IPS-15b (cell line): Measurements from ENCODE around the gene ATF2.

Experiments used
- H3K27me3 ChIP-seq: one replicate; pipeline ENCODE4 v1.6.1; 2013; ENCODE audit warnings: low read length; ENCODE audit not compliant: control insufficient read depth, insufficient read depth
- H3K36me3 ChIP-seq: one replicate; pipeline ENCODE4 v1.6.1; 2013; ENCODE audit warnings: low read length; ENCODE audit not compliant: control insufficient read depth, insufficient read depth
- H3K4me1 ChIP-seq: one replicate; pipeline ENCODE4 v1.6.1; 2013; ENCODE audit warnings: mild to moderate bottlenecking, low read length; ENCODE audit not compliant: control insufficient read depth, insufficient read depth
- H3K4me3 ChIP-seq: one replicate; pipeline ENCODE4 v1.5.1; 2013; ENCODE audit warnings: low read depth, low read length
- H3K9ac ChIP-seq: one replicate; pipeline ENCODE4 v1.6.1; 2013; ENCODE audit warnings: low read depth, mild to moderate bottlenecking, low read length
- H3K9me3 ChIP-seq: one replicate; pipeline ENCODE4 v1.6.1; 2013; ENCODE audit warnings: mild to moderate bottlenecking, low read length; ENCODE audit not compliant: control insufficient read depth, insufficient read depth

Gene ATF2

DNA sequence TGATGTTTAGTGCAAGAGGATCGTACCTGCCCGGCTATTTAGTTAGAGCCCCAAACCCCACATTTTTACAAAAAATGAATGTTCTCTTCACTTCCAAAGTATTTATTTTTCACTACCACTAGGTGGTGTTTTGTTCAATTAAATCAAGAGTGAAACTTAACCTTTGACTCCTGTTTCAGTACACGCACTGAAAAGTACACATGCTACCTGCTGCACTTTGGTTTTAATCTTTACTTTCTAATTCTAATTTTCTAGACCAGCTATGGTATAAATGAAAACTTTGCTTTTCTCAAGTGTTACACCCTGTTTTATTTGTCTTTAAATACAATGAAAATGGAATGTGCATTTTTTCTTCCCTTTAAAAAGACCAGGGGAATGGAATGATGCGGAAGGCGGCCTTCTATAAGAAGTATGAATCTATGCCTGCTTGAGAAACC is 131.4 kb downstream of the ATF2 start:
- H3K36me3 ChIP-seq: no peaks in the 10 kb centered on the region
- no peak overlapping the region for H3K9ac ChIP-seq
- no peaks in the 10 kb centered on the region for H3K27me3 ChIP-seq
- H3K9me3 ChIP-seq: no peaks in the 10 kb centered on the region
- no peak overlapping the region for H3K4me3 ChIP-seq
- no peaks in the 10 kb centered on the region for H3K4me1 ChIP-seq

DNA sequence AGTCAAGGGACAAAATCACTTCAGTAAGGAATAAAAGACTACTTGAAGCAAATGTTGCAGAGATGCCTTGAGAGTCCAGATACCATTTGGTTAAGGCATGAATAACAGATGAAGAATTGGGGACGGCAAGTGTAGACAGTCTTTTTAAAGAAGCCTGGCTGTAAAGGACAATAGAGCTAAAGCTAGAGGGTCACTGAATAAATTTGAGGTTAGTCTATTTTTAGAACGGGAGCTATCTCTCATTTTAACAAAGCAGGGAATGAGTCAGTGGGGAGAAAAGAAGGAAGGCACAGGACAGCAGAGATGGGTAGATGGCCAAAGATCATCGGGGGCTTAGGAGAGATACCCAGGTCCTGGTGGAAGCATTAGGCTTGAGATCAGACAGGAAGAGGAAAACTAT is 132.2 kb downstream of the ATF2 start:
- no peak overlapping the region for H3K4me3 ChIP-seq
- H3K9me3 ChIP-seq: no peaks in the 10 kb centered on the region
- H3K36me3 ChIP-seq: no peaks in the 10 kb centered on the region
- no peaks in the 10 kb centered on the region for H3K4me1 ChIP-seq
- no peak overlapping the region for H3K9ac ChIP-seq
- H3K27me3 ChIP-seq: no peaks in the 10 kb centered on the region

DNA sequence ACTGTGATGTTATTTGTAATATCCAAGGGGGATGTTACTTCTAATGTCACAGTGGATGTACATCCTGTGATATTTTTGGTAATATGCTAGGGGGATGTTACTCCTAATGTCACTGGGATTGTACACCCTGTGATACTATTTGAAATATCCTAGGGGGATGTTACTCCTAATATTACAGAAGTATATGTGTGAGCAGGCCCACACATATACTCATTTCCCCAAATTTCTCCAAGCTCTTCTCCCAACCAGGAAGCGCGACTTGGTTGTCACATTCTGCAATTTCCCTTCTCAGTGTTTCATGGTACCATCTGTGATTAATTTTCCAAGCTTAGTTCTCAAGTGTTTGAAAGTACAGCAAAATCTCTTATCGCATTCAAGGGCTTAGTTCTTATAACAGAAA is 133.3 kb downstream of the ATF2 start:
- Histone ChIP-seq H3K9me3 (no peaks in the 10 kb centered on the region), H3K4me1 (no peaks in the 10 kb centered on the region), H3K27me3 (no peaks in the 10 kb centered on the region), H3K4me3 (no peak overlapping the region), H3K9ac (no peak overlapping the region), H3K36me3 (no peaks in the 10 kb centered on the region)

DNA sequence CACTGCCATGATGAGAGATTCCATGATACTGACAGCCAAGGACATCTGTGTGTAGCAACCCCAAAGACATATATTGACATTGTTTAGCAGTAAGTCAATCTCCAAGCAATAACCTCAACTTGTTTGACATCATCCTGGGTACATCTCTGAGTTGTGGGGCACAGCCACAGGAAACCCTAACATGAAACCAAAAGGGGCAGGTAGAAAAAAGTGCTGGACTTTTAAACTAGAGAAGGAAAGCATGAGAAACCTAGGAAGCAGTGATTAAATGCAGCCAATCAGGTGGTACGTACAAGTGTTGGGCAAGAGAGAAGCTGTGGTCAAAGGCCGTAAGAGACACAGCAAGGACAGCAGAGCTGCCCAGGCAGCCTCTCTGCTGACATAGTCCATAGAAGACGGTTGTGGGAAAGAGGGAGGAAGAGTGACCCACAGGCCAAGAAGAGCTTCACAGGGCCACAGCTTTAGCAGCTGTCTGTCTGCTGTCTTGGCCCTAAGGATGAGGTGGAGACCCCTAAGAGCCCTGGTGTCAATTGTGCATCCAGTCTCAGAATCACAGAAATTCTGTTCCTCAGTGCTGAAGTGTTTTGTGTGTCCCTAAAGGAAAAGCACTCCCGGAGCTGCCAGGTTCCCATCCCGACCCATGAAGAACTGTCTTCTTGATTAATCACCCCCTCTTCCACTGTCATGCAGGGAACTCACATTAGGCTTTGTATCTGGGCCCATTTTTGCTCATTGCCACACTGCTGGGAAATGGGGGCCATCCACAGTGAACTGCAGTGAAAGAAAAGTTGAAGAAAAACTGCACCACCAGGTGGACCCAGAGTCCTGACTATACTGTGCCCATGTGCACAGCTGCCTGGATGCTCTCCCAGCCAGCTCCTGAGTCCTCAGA is 137.4 kb downstream of the ATF2 start:
- H3K4me3 ChIP-seq: no peak overlapping the region
- no peaks in the 10 kb centered on the region for H3K9me3 ChIP-seq
- H3K27me3 ChIP-seq: no peaks in the 10 kb centered on the region
- H3K9ac ChIP-seq: no peak overlapping the region
- no peaks in the 10 kb centered on the region for H3K4me1 ChIP-seq
- no peaks in the 10 kb centered on the region for H3K36me3 ChIP-seq

DNA sequence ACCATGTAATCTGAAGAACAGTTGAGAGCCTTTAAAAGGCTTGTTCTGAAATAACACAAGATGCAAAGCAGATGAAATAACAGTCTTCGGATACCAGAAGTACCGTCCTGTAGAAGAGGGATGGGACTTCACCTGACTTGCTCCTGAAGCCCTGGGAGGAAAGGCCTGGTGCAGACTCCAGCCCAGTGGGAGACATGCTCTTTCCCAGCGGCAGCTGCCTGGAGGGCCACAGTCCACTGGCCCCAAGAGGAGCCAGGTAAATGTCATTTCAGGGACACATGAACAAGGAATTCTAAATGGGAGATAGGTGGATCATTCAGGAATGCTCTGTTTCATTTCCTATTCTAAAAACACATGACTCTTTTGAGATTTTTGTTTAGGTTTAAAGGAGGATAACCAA is 140.2 kb downstream of the ATF2 start:
- Histone ChIP-seq H3K9me3 (no peaks in the 10 kb centered on the region), H3K4me1 (no peaks in the 10 kb centered on the region), H3K9ac (no peak overlapping the region), H3K4me3 (no peak overlapping the region), H3K36me3 (no peaks in the 10 kb centered on the region), H3K27me3 (no peaks in the 10 kb centered on the region)

DNA sequence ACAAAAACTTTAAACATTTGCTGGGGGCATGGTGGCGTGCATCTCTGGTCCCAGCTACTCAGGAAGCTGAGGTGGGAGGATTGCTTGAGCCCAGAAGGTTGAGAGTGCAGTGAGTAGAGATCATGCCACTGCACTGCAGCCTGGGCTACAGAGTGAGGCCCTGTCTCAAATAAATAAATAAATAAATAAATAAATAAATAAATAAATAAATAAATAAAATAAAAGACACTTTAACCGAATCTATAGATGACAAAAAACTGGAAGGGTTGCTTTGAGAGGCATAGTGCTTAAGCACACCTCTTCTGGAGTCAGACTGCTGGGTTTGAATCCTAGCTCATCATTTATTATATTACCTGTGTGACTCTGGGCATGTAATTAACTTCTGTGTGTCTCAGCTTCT is 141.6 kb downstream of the ATF2 start:
- H3K4me1 ChIP-seq: no peaks in the 10 kb centered on the region
- H3K27me3 ChIP-seq: no peaks in the 10 kb centered on the region
- H3K36me3 ChIP-seq: no peaks in the 10 kb centered on the region
- H3K4me3 ChIP-seq: no peak overlapping the region
- H3K9me3 ChIP-seq: no peaks in the 10 kb centered on the region
- no peak overlapping the region for H3K9ac ChIP-seq

DNA sequence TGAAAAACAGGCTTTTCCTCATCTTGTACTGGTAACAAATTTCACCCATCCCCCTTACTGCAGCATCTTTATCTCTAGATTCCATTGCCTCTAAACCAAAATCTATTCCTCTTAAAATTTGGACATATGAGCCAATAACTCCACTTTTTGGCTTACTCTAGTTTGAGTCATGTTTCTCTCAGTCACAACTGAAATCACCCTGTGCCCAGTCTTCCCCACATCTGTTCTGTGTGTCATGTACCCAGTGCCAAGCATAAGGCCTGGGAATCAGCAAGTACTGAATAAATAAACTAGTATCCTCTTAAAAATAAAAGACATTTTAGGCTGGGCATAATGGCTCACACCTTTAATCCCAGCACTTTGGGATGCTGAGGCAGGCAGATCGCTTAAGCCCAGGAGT is 142.1 kb downstream of the ATF2 start:
- no peaks in the 10 kb centered on the region for H3K9me3 ChIP-seq
- no peaks in the 10 kb centered on the region for H3K36me3 ChIP-seq
- H3K9ac ChIP-seq: no peak overlapping the region

DNA sequence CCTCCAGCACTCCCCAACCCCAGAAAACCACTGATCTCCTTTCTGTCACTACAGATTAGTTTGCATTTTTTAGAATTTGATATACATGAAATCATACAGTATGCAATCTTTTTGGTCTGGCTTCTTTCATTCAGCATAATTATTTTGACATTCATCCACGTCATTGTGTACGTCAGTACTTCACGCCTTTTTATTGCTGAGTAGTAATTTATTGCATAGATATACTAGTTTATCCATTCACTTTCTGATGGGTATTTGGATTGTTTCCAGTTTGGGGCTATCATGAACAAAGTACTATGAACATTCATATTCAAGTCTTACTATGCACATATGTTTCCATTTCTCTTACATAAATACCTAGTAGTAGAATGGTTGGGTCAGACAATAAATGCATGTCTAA is 142.8 kb downstream of the ATF2 start:
- no peaks in the 10 kb centered on the region for H3K36me3 ChIP-seq
- no peaks in the 10 kb centered on the region for H3K9me3 ChIP-seq
- H3K27me3 ChIP-seq: no peaks in the 10 kb centered on the region
- no peaks in the 10 kb centered on the region for H3K4me1 ChIP-seq
- no peak overlapping the region for H3K4me3 ChIP-seq
- no peak overlapping the region for H3K9ac ChIP-seq

More for the DNA sequence above, 142.1 kb downstream of the ATF2 start:
- Histone ChIP-seq H3K4me1 (no peaks in the 10 kb centered on the region), H3K27me3 (no peaks in the 10 kb centered on the region), H3K4me3 (no peak overlapping the region)

DNA sequence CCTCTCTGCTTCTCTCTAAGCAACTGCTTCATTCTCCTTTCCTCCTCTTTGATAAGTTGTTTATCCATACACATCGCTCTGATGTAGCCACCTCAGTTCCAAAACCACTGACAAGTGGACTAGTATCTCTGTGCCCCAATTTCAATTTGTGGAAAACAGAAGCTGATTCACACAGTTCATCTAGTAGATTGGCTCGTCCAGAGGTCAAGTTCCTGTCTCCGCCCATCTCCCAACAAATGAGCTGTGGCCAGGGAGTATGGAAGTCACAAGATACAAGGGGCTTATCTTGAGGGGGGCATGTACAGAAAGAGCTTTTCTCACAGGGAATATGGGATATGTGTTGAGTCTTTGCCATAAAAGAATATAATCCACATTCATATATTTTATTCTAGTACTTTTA is 145.1 kb downstream of the ATF2 start:
- no peaks in the 10 kb centered on the region for H3K4me1 ChIP-seq
- H3K9ac ChIP-seq: no peak overlapping the region
- no peak overlapping the region for H3K4me3 ChIP-seq
- H3K27me3 ChIP-seq: no peaks in the 10 kb centered on the region
- no peaks in the 10 kb centered on the region for H3K9me3 ChIP-seq
- no peaks in the 10 kb centered on the region for H3K36me3 ChIP-seq
